Measurements from ENCODE around the gene HSP90AB1.
A peak's percentile ranks its signal among the peaks of the same experiment; 100 is the strongest.

The HSP90AB1 gene

GRCh38 chr6:44298055-44298803 lies 51.3 kb downstream of the HSP90AB1 start:
- H3K4me3 ChIP-seq (ENCODE audit: low read length) = no peak overlapping the region
- DNase-seq (ENCODE audit: low read depth) = no peak
- TF ChIP-seq CTCF (IDR thresholded peaks at IDR 0.05; ENCODE audit: insufficient read depth, low read depth, low read length, missing control alignments) = no peak

GRCh38 chr6:44298864-44299263 lies 52.0 kb downstream of the HSP90AB1 start:
- no peak for TF ChIP-seq CTCF (IDR thresholded peaks at IDR 0.05; ENCODE audit: insufficient read depth, low read depth, low read length, missing control alignments)
- no peak for DNase-seq (ENCODE audit: low read depth)
- no peak overlapping the region for H3K4me3 ChIP-seq (ENCODE audit: low read length)

GRCh38 chr6:44300292-44300823 lies 53.5 kb downstream of the HSP90AB1 start:
- DNase-seq (ENCODE audit: low read depth) = no peak
- TF ChIP-seq CTCF (IDR thresholded peaks at IDR 0.05; ENCODE audit: insufficient read depth, low read depth, low read length, missing control alignments) = no peak
- H3K4me3 ChIP-seq (ENCODE audit: low read length) = no peak overlapping the region

GRCh38 chr6:44301106-44301505 lies 54.2 kb downstream of the HSP90AB1 start:
- no peak for DNase-seq (ENCODE audit: low read depth)
- H3K4me3 ChIP-seq (ENCODE audit: low read length) = no peak overlapping the region
- no peak for TF ChIP-seq CTCF (IDR thresholded peaks at IDR 0.05; ENCODE audit: insufficient read depth, low read depth, low read length, missing control alignments)

- no peak for TF ChIP-seq CTCF (IDR thresholded peaks at IDR 0.05; ENCODE audit: insufficient read depth, low read depth, low read length, missing control alignments)
- H3K4me3 ChIP-seq (ENCODE audit: low read length) = no peak overlapping the region
These were observed 55.1 kb downstream of the HSP90AB1 start for GRCh38 chr6:44301782-44302564.

GRCh38 chr6:44302856-44303255 lies 56.0 kb downstream of the HSP90AB1 start:
- H3K4me3 ChIP-seq (ENCODE audit: low read length) = no peak overlapping the region

More at GRCh38 chr6:44301782-44302564, 55.1 kb downstream of the HSP90AB1 start:
- peak; percentile 31 for DNase-seq (ENCODE audit: low read depth)

More at GRCh38 chr6:44302856-44303255, 56.0 kb downstream of the HSP90AB1 start:
- no peak for TF ChIP-seq CTCF (IDR thresholded peaks at IDR 0.05; ENCODE audit: insufficient read depth, low read depth, low read length, missing control alignments)
- no peak for DNase-seq (ENCODE audit: low read depth)
